Spleen (tissue), 7 donors: ENCODE measurements around the gene HINT1.

ENCODE experiments used
- CTCF ChIP-seq, 11 experiments: fragments of 200-600 bp in 7 of 11; fragments of 450-650 bp in 4 of 11; sonication (generic) in 4 of 11; IDR thresholded peaks in 8 of 11; conservative IDR thresholded peaks in 3 of 11; 1 replicate in 7 of 11; 2 replicates in 4 of 11; pipeline versions ENCODE4 v1.4.0 to v1.8.0; 2016 to 2021; ENCODE audit warnings: antibody characterized with exemption in 11 of 11, inconsistent platforms in 4 of 11, mild to moderate bottlenecking in 1 of 11
- POLR2A ChIP-seq, 3 donors: fragments of 450-650 bp; IDR thresholded peaks; one replicate each; pipeline ENCODE4 v1.5.1; 2017; ENCODE audit warnings: antibody characterized with exemption in 3 of 3, mild to moderate bottlenecking in 1 of 3
- POLR2AphosphoS5 ChIP-seq, 3 donors: sonication (generic); formaldehyde crosslinking; IDR thresholded peaks; one replicate each; pipeline ENCODE4 v1.5.1; 2017; ENCODE audit warnings: antibody characterized with exemption in 3 of 3
- donor health status: DM: no; HTN: no; CAD: no; lungs with moderate emphysema.
- donor health status: DM: no; HTN: no; CAD: no.
- donor health status: DM: no; HTN: no; CAD: no.

- no peak for TF ChIP-seq POLR2AphosphoS5 (IDR thresholded peaks at IDR 0.05)
- TF ChIP-seq POLR2A (IDR thresholded peaks at IDR 0.05) = no peak
- no peak for TF ChIP-seq CTCF (IDR thresholded peaks at IDR 0.05 in 8 of 11, conservative IDR thresholded peaks at IDR 0.05 in 3 of 11)
Measured at GRCh38 chr5:131151216-131151615, 13.8 kb downstream of the HINT1 start.
